GM12878 (cell line): ENCODE measurements around the gene FAM120A. TPM values are rescaled to one million over a fixed set of nuclear protein-coding genes. Genes with fewer than 3 reads are reported as not detected.

Source experiments
- ATAC-seq: fragments of 200-7000 bp; cut with Tn5 transposase; 3 replicates; pipeline ENCODE4 v1.9.1; 2020; ENCODE audit warnings: mild to moderate bottlenecking, moderate library complexity
- BruUV-seq: library from RNA; stranded (reverse); fragments of 400-500 nt; replicated peaks from 2 replicates; lab custom pipeline; 2021; lab: Mats Ljungman, UMichigan
- CTCF ChIA-PET: fragments of 300-600 bp; sonication (Branson Sonifier 250); formaldehyde crosslinking; extraction: SDS; loops from one replicate; lab custom pipeline; 2021; ENCODE audit warnings: inconsistent platforms; lab: Yijun Ruan, JAX
- POLR2A ChIA-PET: fragments of 350-600 bp; formaldehyde crosslinking; extraction: SDS; loops from one replicate; lab custom pipeline; 2021; ENCODE audit warnings: inconsistent platforms; lab: Charles Lee
- RAD21 ChIA-PET: fragments of 300-600 bp; sonication (Branson Sonifier 250); formaldehyde crosslinking; loops from one replicate; lab custom pipeline; 2023; ENCODE audit warnings: antibody characterized with exemption; ENCODE audit not compliant: unreplicated experiment; lab: Charles Lee
- SMC1A ChIA-PET: fragments of 300-600 bp; sonication (Branson Sonifier 250); formaldehyde crosslinking; loops from one replicate; lab custom pipeline; 2023; ENCODE audit not compliant: unreplicated experiment, uncharacterized antibody; lab: Charles Lee
- DNase-seq: peaks from one replicate; pipeline ENCODE4 v3.0.0-alpha.2; 2011; ENCODE audit warnings: low read depth, low spot score
- FAIRE-seq: peaks from 3 replicates; lab custom pipeline; 2011; peaks lifted over from hg19 to GRCh38; lab: Jason Lieb, UNC
- H2AFZ ChIP-seq: 2 replicates; pipeline ENCODE4 v1.6.0; 2011; ENCODE audit warnings: low read depth, low read length, control low read depth; ENCODE audit not compliant: control insufficient read depth
- H3K27ac ChIP-seq: 2 replicates; pipeline ENCODE4 v1.5.1; 2011; ENCODE audit warnings: control low read depth; ENCODE audit not compliant: control insufficient read depth, insufficient read depth
- H3K27me3 ChIP-seq, 2 experiments: replicated peaks in 1 of 2; 2 replicates each; pipeline versions ENCODE4 v1.6.0 to v1.6.1; 2011; ENCODE audit warnings: low read length in 1 of 2; ENCODE audit not compliant: control insufficient read depth in 2 of 2, insufficient read depth in 2 of 2
- H3K36me3 ChIP-seq, 2 experiments: 2 replicates each; pipeline ENCODE4 v1.5.1; 2011; ENCODE audit warnings: low read length in 1 of 2; ENCODE audit not compliant: control insufficient read depth in 2 of 2, insufficient read depth in 2 of 2
- H3K4me1 ChIP-seq: 2 replicates; pipeline ENCODE4 v1.6.1; 2011; ENCODE audit warnings: mild to moderate bottlenecking, low read length, moderate library complexity, mixed read lengths; ENCODE audit not compliant: control insufficient read depth, insufficient read depth
- H3K4me2 ChIP-seq: 2 replicates; pipeline ENCODE4 v1.6.0; 2011; ENCODE audit warnings: control low read depth; ENCODE audit not compliant: control insufficient read depth, insufficient read depth
- H3K4me3 ChIP-seq: fragments of 200-600 bp; sonication (generic); 2 replicates; pipeline ENCODE4 v1.5.1; 2016
- H3K79me2 ChIP-seq: 2 replicates; pipeline ENCODE4 v1.6.0; 2011; ENCODE audit warnings: low read length; ENCODE audit not compliant: control insufficient read depth, insufficient read depth
- H3K9ac ChIP-seq: 2 replicates; pipeline ENCODE4 v1.8.0; 2011; ENCODE audit warnings: low read length, control low read depth, mixed read lengths; ENCODE audit not compliant: control insufficient read depth, insufficient read depth
- H3K9me3 ChIP-seq: replicated peaks from 3 replicates; pipeline ENCODE4 v1.5.1; 2011; ENCODE audit warnings: mild to moderate bottlenecking, low read length; ENCODE audit not compliant: control insufficient read depth, insufficient read depth
- H4K20me1 ChIP-seq: 2 replicates; pipeline ENCODE4 v1.6.0; 2011; ENCODE audit not compliant: control insufficient read depth, insufficient read depth
- ATF3 ChIP-seq: IDR thresholded peaks from 2 replicates; pipeline ENCODE4 v1.6.1; 2011; ENCODE audit warnings: low read depth, mild to moderate bottlenecking, low read length, moderate library complexity, borderline replicate concordance; ENCODE audit errors: extremely low read depth
- BCLAF1 ChIP-seq: fragments of 450-650 bp; IDR thresholded peaks from 2 replicates; pipeline ENCODE4 v1.6.1; 2017; ENCODE audit warnings: antibody characterized with exemption, mild to moderate bottlenecking, moderate library complexity
- CEBPB ChIP-seq, 2 experiments: fragments of 150-350 bp in 1 of 2; IDR thresholded peaks; 2 replicates each; pipeline ENCODE4 v1.6.1; 2012 to 2014; ENCODE audit warnings: low read depth in 2 of 2, low read length in 2 of 2, borderline replicate concordance in 1 of 2, inconsistent platforms in 1 of 2
- CHD4 ChIP-seq: fragments of 200-600 bp; sonication (generic); IDR thresholded peaks from 2 replicates; pipeline ENCODE4 v1.6.1; 2016; ENCODE audit warnings: mild to moderate bottlenecking
- FOS ChIP-seq: IDR thresholded peaks from 3 replicates; pipeline ENCODE4 v1.6.1; 2011; ENCODE audit warnings: borderline replicate concordance; ENCODE audit not compliant: insufficient read length; ENCODE audit errors: extremely low read depth
- HDGF ChIP-seq: fragments of 450-650 bp; IDR thresholded peaks from 2 replicates; pipeline ENCODE4 v1.6.1; 2016; ENCODE audit warnings: antibody characterized with exemption
- IRF4 ChIP-seq: IDR thresholded peaks from 2 replicates; pipeline ENCODE4 v1.6.1; 2011; ENCODE audit warnings: low read depth, low read length
- MXI1 ChIP-seq: fragments of 150-350 bp; IDR thresholded peaks from 2 replicates; pipeline ENCODE4 v1.6.1; 2011; ENCODE audit warnings: low read depth, mild to moderate bottlenecking, inconsistent platforms, low read length, improper control_type of control experiment
- MYC ChIP-seq: IDR thresholded peaks from 2 replicates; pipeline ENCODE4 v1.6.1; 2011; ENCODE audit warnings: mild to moderate bottlenecking, low read length, moderate library complexity, inconsistent platforms; ENCODE audit not compliant: insufficient read depth, insufficient replicate concordance, insufficient read length, severe bottlenecking
- NFXL1 ChIP-seq: fragments of 450-650 bp; IDR thresholded peaks from 2 replicates; pipeline ENCODE4 v1.6.1; 2017; ENCODE audit warnings: antibody characterized with exemption, mild to moderate bottlenecking, borderline replicate concordance
- NFYA ChIP-seq: IDR thresholded peaks from 2 replicates; pipeline ENCODE4 v1.6.1; 2011; ENCODE audit warnings: low read depth, mild to moderate bottlenecking, low read length, improper control_type of control experiment, borderline replicate concordance
- POU2F2 ChIP-seq: IDR thresholded peaks from 3 replicates; pipeline ENCODE4 v1.6.1; 2011; ENCODE audit warnings: low read depth, mild to moderate bottlenecking, low read length, borderline replicate concordance
- RUNX3 ChIP-seq: IDR thresholded peaks from 2 replicates; pipeline ENCODE4 v1.6.1; 2012; ENCODE audit warnings: low read length, inconsistent platforms
- USF2 ChIP-seq: IDR thresholded peaks from 2 replicates; pipeline ENCODE4 v1.6.1; 2011; ENCODE audit warnings: low read depth, low read length, improper control_type of control experiment, borderline replicate concordance
- ZNF622 ChIP-seq: fragments of 450-650 bp; IDR thresholded peaks from 2 replicates; pipeline ENCODE4 v1.6.1; 2017; ENCODE audit warnings: mild to moderate bottlenecking, inconsistent platforms
- ZSCAN29 ChIP-seq: fragments of 450-650 bp; IDR thresholded peaks from 2 replicates; pipeline ENCODE4 v1.6.1; 2017; ENCODE audit warnings: mild to moderate bottlenecking, moderate library complexity
- WGBS: methylation state at CpG from one replicate; pipeline ENCODE4 v1.1.6; 2016; ENCODE audit warnings: low lambda C conversion rate; ENCODE audit not compliant: insufficient replicate concordance, insufficient coverage; ENCODE audit errors: missing lambda C conversion rate; 5-methylcytosine and 5-hydroxymethylcytosine counted together
- in situ Hi-C: fragments of 300-500 bp; cut with MboI; formaldehyde crosslinking; loops from 9 replicates; pipeline ENCODE4 v1.14.3; 2018; ENCODE audit warnings: mixed read lengths
- intact Hi-C: fragments of 100-400 bp; cut with micrococcal nuclease; formaldehyde crosslinking; loops from one replicate; pipeline ENCODE4 v1.14.2; 2022; ENCODE audit not compliant: unreplicated experiment
- polyA plus RNA-seq, 11 experiments: library from polyadenylated mRNA; depleted of rRNA in 4 of 11; unstranded in 6 of 11; stranded (reverse) in 5 of 11; fragments of >200 nt; fragmentation: Nextera tagmentation in 4 of 11; fragmentation: Illumina TruSeq in 1 of 11; extraction: Ambion mirVana in 4 of 11; extraction: Trizol in 1 of 11; gene quantifications; 1 replicate in 1 of 11; 2 replicates in 10 of 11; pipeline versions ENCODE4 v1.2.1 to v1.2.3, GENCODE V29; 2011 to 2016; ENCODE audit warnings: inconsistent platforms in 2 of 11, missing spikeins in 2 of 11, low read depth in 1 of 11
- total RNA-seq, 4 experiments: library from RNA; depleted of rRNA in 3 of 4; stranded (reverse); fragments of >200 nt in 3 of 4; fragmentation: Illumina TruSeq in 1 of 4; extraction: Trizol in 1 of 4; gene quantifications; 2 replicates each; pipeline versions ENCODE4 v1.2.1 to v1.2.3, GENCODE V29; 2013 to 2021

Gene FAM120A
- total and polyA plus RNA-seq, 10 of the 15 experiments (the other 5 are each of a cell fraction or from before 2014, with no cell fraction given) = 13.1 to 89.6 (median 52.5) TPM

- TF ChIP-seq USF2 = no peak
- TF ChIP-seq HDGF = no peak
- TF ChIP-seq, all 136 proteins: peak for 0
Observed at GRCh38 chr9:93552923-93553322, 101.4 kb downstream of the FAM120A start (continued).

GRCh38 chr9:93555370-93555769 lies 103.9 kb downstream of the FAM120A start:
- DNase-seq = no peak
- intact Hi-C loops (no loop called here), in situ Hi-C loops (no loop called here)
- WGBS = 99% methylated on average over 4 of the region's 4 CpGs
- Histone ChIP-seq H3K9ac (no peak overlapping the region), H3K4me3 (no peak overlapping the region), H3K27me3 (no peaks in the 10 kb centered on the region), H3K9me3 (no peaks in the 10 kb centered on the region), H3K4me1 (no peaks in the 10 kb centered on the region), H4K20me1 (no peaks in the 10 kb centered on the region), H3K36me3 (peaks cover 14 to 27% of the 10 kb centered on the region in 2 experiments), H3K27ac (no peak overlapping the region), H3K4me2 (no peak overlapping the region), H3K79me2 (no peaks in the 10 kb centered on the region), H2AFZ (no peak overlapping the region)
- SMC1A ChIA-PET = no interaction called here
- FAIRE-seq = peak; percentile 7
- RAD21 ChIA-PET = no interaction called here
- POLR2A ChIA-PET = no interaction called here
- CTCF ChIA-PET = interaction anchor here (2.8 kb wide), 1 partner anchor 11 kb away, joined by 13 read pairs; no protein-coding TSS in a partner anchor
- ATAC-seq = no peak
- no TSS peak for BruUV-seq
- TF ChIP-seq CHD4 (no peak), ATF3 (no peak), ZNF622 (no peak), BCLAF1 (no peak), IRF4 (no peak), NFXL1 (no peak), NFYA (no peak), RUNX3 (no peak), CEBPB (IDR thresholded peaks at IDR 0.05; ENCODE audit: borderline replicate concordance in 1 of 2, low read depth in 2 of 2, low read length in 2 of 2) (no peak), FOS (no peak), MYC (no peak), POU2F2 (no peak), MXI1 (no peak), HDGF (no peak), ZSCAN29 (no peak)
